HepG2 (cell line): ENCODE results near the gene TGM4. TPM values are rescaled to one million over a fixed set of nuclear protein-coding genes. Genes with fewer than 3 reads are reported as not detected.

Source experiments
- ATAC-seq: fragments of 200-7000 bp; cut with Tn5 transposase; 3 replicates; pipeline ENCODE4 v1.9.1; 2020; ENCODE audit warnings: mild to moderate bottlenecking, moderate library complexity
- BruUV-seq: library from RNA; stranded (reverse); fragments of 400-500 nt; replicated peaks from 2 replicates; lab custom pipeline; 2021; lab: Mats Ljungman, UMichigan
- CTCF ChIA-PET: fragments of 300-600 bp; formaldehyde crosslinking; extraction: SDS; loops from one replicate; lab custom pipeline; 2021; ENCODE audit warnings: low total read pairs, inconsistent platforms, low intra/inter-chr PET ratio; lab: Yijun Ruan, JAX
- POLR2A ChIA-PET: fragments of 350-600 bp; sonication (Branson Sonifier 250); formaldehyde crosslinking; loops from one replicate; lab custom pipeline; 2020; ENCODE audit warnings: antibody characterized with exemption, inconsistent platforms; lab: Yijun Ruan, JAX
- DNase-seq: peaks from one replicate; pipeline ENCODE4 v3.0.0-alpha.2; 2015; ENCODE audit warnings: low spot score
- FAIRE-seq: peaks from 3 replicates; lab custom pipeline; 2011; peaks lifted over from hg19 to GRCh38; lab: Jason Lieb, UNC
- H2AFZ ChIP-seq: one replicate; pipeline ENCODE4 v1.6.1; 2011; ENCODE audit warnings: low read length, inconsistent platforms
- H3K27ac ChIP-seq: fragments of 300-600 bp; 3 replicates; pipeline ENCODE4 v1.8.0; 2011; ENCODE audit warnings: mixed run types, mild to moderate bottlenecking, mixed read lengths, low read length, inconsistent platforms; ENCODE audit not compliant: insufficient read depth; ENCODE audit errors: extremely low read length
- H3K27me3 ChIP-seq, 2 experiments: fragments of 200-600 bp in 1 of 2; 2 replicates in 1 of 2; 3 replicates in 1 of 2; pipeline versions ENCODE4 v1.6.0 to v1.8.0; 2011; ENCODE audit warnings: low read length in 2 of 2, mild to moderate bottlenecking in 2 of 2, moderate library complexity in 2 of 2, inconsistent platforms in 1 of 2; ENCODE audit not compliant: insufficient read depth in 2 of 2, control insufficient read depth in 1 of 2
- H3K36me3 ChIP-seq, 2 experiments: fragments of 200-600 bp in 1 of 2; replicated peaks in 1 of 2; 2 replicates in 1 of 2; 3 replicates in 1 of 2; pipeline versions ENCODE4 v1.5.1 to v1.8.0; 2011; ENCODE audit warnings: low read length in 2 of 2, inconsistent platforms in 1 of 2; ENCODE audit not compliant: insufficient read depth in 2 of 2, control insufficient read depth in 1 of 2
- H3K4me1 ChIP-seq: 2 replicates; pipeline ENCODE4 v1.5.1; 2012; ENCODE audit warnings: low read length, inconsistent platforms; ENCODE audit not compliant: insufficient read depth
- H3K4me2 ChIP-seq: 2 replicates; pipeline ENCODE4 v1.6.0; 2011; ENCODE audit warnings: low read depth, low read length, inconsistent platforms
- H3K4me3 ChIP-seq, 3 experiments: fragments of 200-600 bp in 1 of 3; sonication (generic), shearing (Covaris generic) in 1 of 3; replicated peaks in 1 of 3; 2 replicates each; pipeline ENCODE4 v1.5.1; 2011 to 2016; ENCODE audit warnings: low read length in 3 of 3, inconsistent platforms in 2 of 3, low read depth in 2 of 3, mild to moderate bottlenecking in 2 of 3, control low read depth in 1 of 3, mixed read lengths in 1 of 3; ENCODE audit not compliant: insufficient read depth in 1 of 3
- H3K79me2 ChIP-seq: one replicate; pipeline ENCODE4 v1.6.1; 2011; ENCODE audit warnings: low read length, inconsistent platforms; ENCODE audit not compliant: insufficient read depth
- H3K9ac ChIP-seq: 2 replicates; pipeline ENCODE4 v1.6.0; 2011; ENCODE audit warnings: mild to moderate bottlenecking, low read depth, low read length, inconsistent platforms; ENCODE audit not compliant: insufficient read depth
- H3K9me3 ChIP-seq: 2 replicates; pipeline ENCODE4 v1.5.1; 2012; ENCODE audit warnings: mild to moderate bottlenecking, low read length
- H4K20me1 ChIP-seq: 2 replicates; pipeline ENCODE4 v1.6.0; 2011; ENCODE audit warnings: inconsistent platforms, mild to moderate bottlenecking, low read length, moderate library complexity; ENCODE audit not compliant: insufficient read depth
- AGO1 ChIP-seq: fragments of 200-400 bp; formaldehyde crosslinking; IDR thresholded peaks from 2 replicates; pipeline ENCODE4 v1.6.1; 2017; ENCODE audit warnings: mild to moderate bottlenecking, low read depth, low read length, moderate library complexity; ENCODE audit not compliant: poor library complexity, severe bottlenecking
- BHLHE40 ChIP-seq: IDR thresholded peaks from 2 replicates; pipeline ENCODE4 v1.6.1; 2011; ENCODE audit warnings: low read length, improper control_type of control experiment
- DNMT3B ChIP-seq: conservative IDR thresholded peaks from 2 replicates; pipeline ENCODE4 v1.6.1; 2016; ENCODE audit warnings: missing biosample characterization, control low read depth
- KDM1A ChIP-seq: IDR thresholded peaks from 2 replicates; pipeline ENCODE4 v1.6.1; 2016; ENCODE audit warnings: missing compliant biosample characterization
- KDM4B ChIP-seq: sonication (generic); formaldehyde crosslinking; IDR thresholded peaks from 2 replicates; pipeline ENCODE4 v1.4.0; 2020; ENCODE audit warnings: missing genetic modification reagents
- KLF13 ChIP-seq: sonication (generic); formaldehyde crosslinking; IDR thresholded peaks from 2 replicates; pipeline ENCODE4 v1.4.0; 2020; ENCODE audit warnings: mild to moderate bottlenecking, missing genetic modification reagents
- MATR3 ChIP-seq: sonication (generic); formaldehyde crosslinking; IDR thresholded peaks from 2 replicates; pipeline ENCODE4 v1.4.0; 2020; ENCODE audit warnings: missing genetic modification reagents
- NCOA5 ChIP-seq: sonication (generic); formaldehyde crosslinking; IDR thresholded peaks from 2 replicates; pipeline ENCODE4 v1.4.0; 2020; ENCODE audit warnings: missing genetic modification reagents
- PPARG ChIP-seq: conservative IDR thresholded peaks from 2 replicates; pipeline ENCODE4 v1.6.1; 2016; ENCODE audit warnings: missing biosample characterization, missing genetic modification reagents
- SALL1 ChIP-seq: sonication (generic); formaldehyde crosslinking; IDR thresholded peaks from 2 replicates; pipeline ENCODE4 v1.8.0; 2022; ENCODE audit warnings: mild to moderate bottlenecking, missing genetic modification reagents
- SPEN ChIP-seq: sonication (generic); formaldehyde crosslinking; IDR thresholded peaks from 2 replicates; pipeline ENCODE4 v1.5.1; 2020; ENCODE audit warnings: low read depth, mild to moderate bottlenecking, missing genetic modification reagents
- ZBTB38 ChIP-seq: sonication (generic); formaldehyde crosslinking; IDR thresholded peaks from 2 replicates; pipeline ENCODE4 v1.5.1; 2020; ENCODE audit warnings: mild to moderate bottlenecking, missing genetic modification reagents
- ZNF253 ChIP-seq: sonication (generic); formaldehyde crosslinking; IDR thresholded peaks from 2 replicates; pipeline ENCODE4 v1.8.0; 2022; ENCODE audit warnings: mild to moderate bottlenecking, missing genetic modification reagents, borderline replicate concordance
- ZNF451 ChIP-seq: sonication (generic); formaldehyde crosslinking; IDR thresholded peaks from 2 replicates; pipeline ENCODE4 v1.5.0; 2020; ENCODE audit warnings: mild to moderate bottlenecking, missing genetic modification reagents
- ZNF501 ChIP-seq: sonication (generic); formaldehyde crosslinking; IDR thresholded peaks from 2 replicates; pipeline ENCODE4 v1.5.1; 2020; ENCODE audit warnings: mild to moderate bottlenecking, moderate library complexity, missing genetic modification reagents
- ZNF543 ChIP-seq: sonication (generic); formaldehyde crosslinking; IDR thresholded peaks from 2 replicates; pipeline ENCODE4 v1.4.0; 2020; ENCODE audit warnings: mild to moderate bottlenecking, missing genetic modification reagents
- ZNF629 ChIP-seq: sonication (generic); formaldehyde crosslinking; conservative IDR thresholded peaks from 2 replicates; pipeline ENCODE4 v1.5.0; 2020; ENCODE audit warnings: missing genetic modification reagents
- ZNF768 ChIP-seq: sonication (generic); formaldehyde crosslinking; IDR thresholded peaks from 2 replicates; pipeline ENCODE4 v1.4.0; 2020; ENCODE audit warnings: missing genetic modification reagents
- WGBS: methylation state at CpG from one replicate; pipeline ENCODE4 v1.1.6; 2017; ENCODE audit warnings: low lambda C conversion rate; 5-methylcytosine and 5-hydroxymethylcytosine counted together
- in situ Hi-C: cut with HindIII; loops from 2 replicates; pipeline ENCODE4 v1.10.0; 2017; ENCODE audit warnings: low pct_unique_long_range_greater_than_20kb; ENCODE audit not compliant: extremely low pct_ligation_motif_present
- intact Hi-C: fragments of 100-400 bp; cut with micrococcal nuclease; formaldehyde crosslinking; loops from one replicate; pipeline ENCODE4 v1.10.0; 2022; ENCODE audit not compliant: unreplicated experiment
- polyA plus RNA-seq, 8 experiments: library from polyadenylated mRNA; depleted of rRNA in 3 of 8; stranded (reverse) in 7 of 8; unstranded in 1 of 8; fragments of >200 nt; fragmentation: Illumina TruSeq in 4 of 8; extraction: Trizol in 4 of 8; gene quantifications; 2 replicates each; pipeline versions ENCODE4 v1.2.1 to v1.2.3, GENCODE V29; 2011 to 2016; ENCODE audit warnings: low read depth in 4 of 8, missing spikeins in 1 of 8, mixed read lengths in 1 of 8; ENCODE audit not compliant: insufficient read depth in 1 of 8
- total RNA-seq, 5 experiments: library from RNA; depleted of rRNA; stranded (reverse); fragments of >200 nt; fragmentation: Illumina TruSeq; extraction: Trizol; gene quantifications; 2 replicates each; pipeline ENCODE4 v1.2.3, GENCODE V29; 2016; ENCODE audit warnings: low read depth in 1 of 5

TGM4 gene
- total and polyA plus RNA-seq, 2 of the 13 experiments (the other 11 are each of a cell fraction or from before 2014, with no cell fraction given): 0.07 to 0.15 TPM

DNA sequence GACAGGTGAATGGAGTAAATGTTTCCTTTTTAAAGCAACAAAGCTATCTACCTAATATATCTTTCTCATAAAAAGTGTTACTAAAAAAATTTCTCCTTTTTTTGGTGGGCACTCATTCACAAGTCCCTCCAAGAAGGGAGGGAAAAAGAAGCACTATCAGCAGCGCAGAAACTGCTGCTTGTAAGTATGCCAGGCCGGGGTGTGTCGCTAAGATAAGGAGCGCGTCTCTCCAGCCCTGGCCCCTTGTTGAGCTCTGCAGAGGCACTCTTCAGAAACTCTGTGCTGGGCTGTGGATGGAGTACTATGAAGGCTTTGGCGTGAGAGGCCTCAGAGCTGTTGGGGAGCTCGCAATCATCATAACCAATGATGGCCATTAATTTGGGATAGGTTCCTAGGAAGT is 52.5 kb downstream of the TGM4 start:
- TF ChIP-seq SALL1 (CRISPR knock-in tag) (no peak), MATR3 (CRISPR knock-in tag) (no peak), ZNF253 (CRISPR knock-in tag) (no peak), NCOA5 (CRISPR knock-in tag) (no peak), ZNF451 (CRISPR knock-in tag) (no peak), KDM1A (no peak), KDM4B (no peak), DNMT3B (CRISPR knock-in tag) (no peak), SPEN (CRISPR knock-in tag) (no peak), ZNF768 (no peak), AGO1 (no peak), ZNF501 (CRISPR knock-in tag) (no peak), ZNF543 (CRISPR knock-in tag) (no peak), BHLHE40 (no peak), ZBTB38 (CRISPR knock-in tag) (no peak), PPARG (CRISPR knock-in tag) (no peak), ZNF629 (CRISPR knock-in tag) (no peak), KLF13 (CRISPR knock-in tag) (no peak)
- CTCF ChIA-PET: no interaction called here
- no peak for ATAC-seq
- Histone ChIP-seq H3K4me2 (no peak overlapping the region), H3K27me3 (no peaks in the 10 kb centered on the region), H4K20me1 (no peaks in the 10 kb centered on the region), H3K79me2 (no peaks in the 10 kb centered on the region), H3K9me3 (no peaks in the 10 kb centered on the region), H2AFZ (no peak overlapping the region), H3K36me3 (peaks cover 9 to 36% of the 10 kb centered on the region in 2 experiments; a peak in 4 of 5 replicates), H3K9ac (no peak overlapping the region), H3K27ac (no peak overlapping the region), H3K4me1 (no peaks in the 10 kb centered on the region), H3K4me3 (no peak overlapping the region)
- POLR2A ChIA-PET: no interaction called here
- in situ Hi-C loops (no loop called here), intact Hi-C loops (no loop called here)
- FAIRE-seq: no peak
- no TSS peak for BruUV-seq
- DNase-seq: no peak
- WGBS: 100% methylated on average over 7 of the region's 7 CpGs
